GM18499 (cell line): Measurements from ENCODE around the gene COX6B2.

Experiments used
- ATAC-seq: cut with Tn5 transposase; IDR thresholded peaks from one replicate; pipeline ENCODE4 v1.9.1; 2021; ENCODE audit warnings: moderate number of reproducible peaks; ENCODE audit not compliant: insufficient read depth, unreplicated experiment

COX6B2 gene

GRCh38 chr19:55362990-55363716, 8.6 kb upstream of the COX6B2 start, which contains the start of gene GARIN5B:
GARIN5B (minus strand) TSS chr19:55363260; CDS start chr19:55363066, 194 bp downstream.
- no peak for ATAC-seq

DNA sequence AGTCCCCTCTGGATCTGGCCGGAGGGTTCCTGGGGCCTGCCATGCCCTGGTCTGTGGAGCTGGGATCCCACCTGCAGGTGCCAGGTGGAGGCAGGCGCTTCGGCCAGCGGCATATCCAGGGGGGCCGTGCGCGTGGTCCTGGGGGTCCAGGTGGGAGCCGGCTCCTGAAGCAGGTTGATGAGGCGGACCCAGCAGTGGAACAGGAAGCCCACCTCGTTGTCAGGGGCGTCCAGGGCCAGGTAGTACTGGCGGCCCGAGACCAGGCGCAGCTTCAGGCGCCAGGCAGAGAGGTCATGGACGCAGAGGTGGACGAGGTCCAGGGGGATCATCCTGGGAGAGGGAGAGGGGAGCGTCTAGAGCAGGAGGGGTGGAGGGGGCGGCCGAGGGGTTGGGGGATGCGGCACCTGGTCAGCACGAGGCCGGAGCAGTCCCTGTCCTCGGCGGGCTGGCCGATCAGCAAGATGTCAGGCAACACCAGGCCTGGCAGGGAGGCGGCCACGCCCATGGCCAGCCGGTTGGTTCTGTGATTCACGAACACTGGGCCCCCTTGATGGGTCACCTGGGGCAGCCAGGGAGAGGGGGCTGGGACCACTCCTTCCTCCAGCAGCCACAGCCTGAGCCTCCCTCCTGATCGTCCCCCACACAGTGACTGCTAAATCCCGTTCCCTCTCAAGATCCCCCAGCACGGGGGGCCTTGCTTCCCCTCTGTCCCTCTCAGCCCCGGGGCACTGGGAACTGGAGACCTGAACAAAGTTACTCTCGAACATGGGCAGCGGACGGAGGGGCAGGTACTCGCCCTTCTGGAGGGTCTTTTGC, 7.9 kb upstream of the COX6B2 start:
- no peak for ATAC-seq

- ATAC-seq: no peak
Observed at GRCh38 chr19:55360902-55361301, 6.4 kb upstream of the COX6B2 start.

GRCh38 chr19:55358943-55359908, 4.7 kb upstream of the COX6B2 start:
- no peak for ATAC-seq

DNA sequence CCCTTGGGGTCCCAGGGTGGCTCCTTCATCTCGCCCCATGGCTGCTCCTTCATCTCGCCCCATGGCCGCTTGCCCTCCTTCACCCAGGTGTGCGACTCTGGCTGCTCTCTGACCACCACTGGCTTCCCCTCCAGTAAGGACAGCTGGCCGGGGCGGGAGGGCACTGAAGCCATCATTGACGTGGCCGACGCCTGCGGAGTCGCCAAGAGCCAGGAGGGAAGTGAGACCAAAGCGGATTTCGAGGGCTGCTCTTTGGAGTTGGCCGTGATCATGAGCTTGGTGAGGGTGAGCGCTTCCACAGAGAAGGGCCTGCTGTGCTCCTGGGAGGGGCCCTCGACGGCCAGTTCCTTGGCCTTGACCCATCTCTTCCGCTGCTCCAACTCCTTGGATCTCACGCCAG, 4.0 kb upstream of the COX6B2 start:
- no peak for ATAC-seq

- no peak for ATAC-seq
Observed at GRCh38 chr19:55355213-55355821, 798 bp upstream of the COX6B2 start.

DNA sequence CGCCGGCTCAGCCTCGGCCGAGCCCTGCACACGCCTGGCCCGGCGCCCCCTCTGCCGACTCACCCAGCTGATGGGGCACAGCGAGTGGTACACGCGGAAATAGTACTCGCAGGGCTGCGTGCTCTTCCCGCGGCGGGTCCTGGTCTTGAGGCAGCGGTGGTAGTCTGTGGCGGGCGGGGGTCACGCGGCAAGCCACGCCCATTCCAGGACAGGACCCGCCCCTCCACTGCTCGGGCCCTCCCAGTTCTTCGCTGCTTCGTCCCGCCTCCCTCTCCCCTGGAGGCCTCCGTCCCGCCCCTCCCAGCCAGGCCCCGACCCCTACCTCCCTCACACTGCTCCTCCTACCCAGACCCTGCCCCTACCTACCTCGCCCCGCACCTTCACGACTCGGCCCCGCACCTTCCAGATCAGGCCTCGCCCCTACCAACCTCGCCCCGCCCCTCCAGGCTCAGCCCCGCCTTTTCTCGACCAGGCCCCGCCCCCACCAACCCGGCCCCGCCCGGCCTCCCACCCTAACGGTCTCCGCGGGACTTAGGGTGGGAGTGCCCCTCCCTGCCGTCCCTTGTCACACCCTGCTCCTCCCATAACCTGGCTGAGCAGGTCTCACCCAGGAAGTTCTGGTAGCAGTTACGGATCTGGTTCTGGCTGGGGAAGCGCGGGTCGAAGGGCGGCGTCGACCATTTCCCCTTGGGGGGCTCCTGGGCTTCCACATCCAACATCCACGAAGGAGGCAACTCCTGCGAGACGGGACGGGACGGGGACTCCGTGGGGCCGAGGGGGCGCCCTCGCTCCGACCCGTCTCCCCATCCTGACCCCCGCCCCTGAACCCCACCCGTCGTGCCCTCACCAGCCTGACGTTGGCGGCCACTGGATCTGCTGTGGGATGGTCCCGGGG, 469 bp downstream of the COX6B2 start:
- ATAC-seq: no peak

- ATAC-seq: no peak
Observed at GRCh38 chr19:55353356-55353802, 1.1 kb downstream of the COX6B2 start.

GRCh38 chr19:55352549-55353145, 1.9 kb downstream of the COX6B2 start:
- no peak for ATAC-seq

GRCh38 chr19:55352040-55352439, 2.5 kb downstream of the COX6B2 start:
- ATAC-seq: no peak

DNA sequence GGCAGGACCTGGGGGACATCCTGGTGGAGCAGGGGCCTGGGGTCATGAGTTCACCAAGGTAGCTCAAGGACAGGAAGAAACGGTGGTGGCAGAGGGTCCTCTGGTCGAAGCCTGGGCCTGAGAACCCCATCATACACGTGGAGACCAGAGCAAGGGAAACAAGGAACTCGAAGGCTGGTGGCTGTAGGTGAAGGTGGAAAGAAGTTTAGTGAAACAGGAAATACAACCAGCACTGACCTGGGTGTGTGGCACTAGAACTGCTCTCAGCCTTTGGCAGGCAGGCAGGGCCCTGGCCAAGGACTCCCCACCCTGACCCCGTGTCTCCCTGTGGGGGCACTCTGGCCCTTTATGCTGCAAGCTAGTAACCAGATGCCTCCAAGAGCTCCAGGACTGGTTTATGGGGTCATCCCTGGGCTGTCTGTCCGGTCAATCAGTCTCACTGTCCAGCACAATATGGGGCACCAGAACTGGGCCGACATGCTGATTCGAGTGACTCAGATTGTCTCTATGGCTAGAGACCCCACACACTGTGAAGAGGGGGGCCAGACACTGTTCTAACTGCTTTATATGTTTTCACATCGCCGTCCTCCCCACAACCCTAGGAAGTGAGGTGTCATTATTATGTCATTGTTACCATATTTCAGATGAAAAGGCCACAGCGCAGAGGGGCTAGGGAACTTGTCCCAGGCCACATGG, 3.8 kb downstream of the COX6B2 start:
- ATAC-seq: no peak

GRCh38 chr19:55348317-55349034, 6.0 kb downstream of the COX6B2 start:
- no peak for ATAC-seq

- ATAC-seq: no peak
Observed at GRCh38 chr19:55347442-55348009, 7.0 kb downstream of the COX6B2 start.

DNA sequence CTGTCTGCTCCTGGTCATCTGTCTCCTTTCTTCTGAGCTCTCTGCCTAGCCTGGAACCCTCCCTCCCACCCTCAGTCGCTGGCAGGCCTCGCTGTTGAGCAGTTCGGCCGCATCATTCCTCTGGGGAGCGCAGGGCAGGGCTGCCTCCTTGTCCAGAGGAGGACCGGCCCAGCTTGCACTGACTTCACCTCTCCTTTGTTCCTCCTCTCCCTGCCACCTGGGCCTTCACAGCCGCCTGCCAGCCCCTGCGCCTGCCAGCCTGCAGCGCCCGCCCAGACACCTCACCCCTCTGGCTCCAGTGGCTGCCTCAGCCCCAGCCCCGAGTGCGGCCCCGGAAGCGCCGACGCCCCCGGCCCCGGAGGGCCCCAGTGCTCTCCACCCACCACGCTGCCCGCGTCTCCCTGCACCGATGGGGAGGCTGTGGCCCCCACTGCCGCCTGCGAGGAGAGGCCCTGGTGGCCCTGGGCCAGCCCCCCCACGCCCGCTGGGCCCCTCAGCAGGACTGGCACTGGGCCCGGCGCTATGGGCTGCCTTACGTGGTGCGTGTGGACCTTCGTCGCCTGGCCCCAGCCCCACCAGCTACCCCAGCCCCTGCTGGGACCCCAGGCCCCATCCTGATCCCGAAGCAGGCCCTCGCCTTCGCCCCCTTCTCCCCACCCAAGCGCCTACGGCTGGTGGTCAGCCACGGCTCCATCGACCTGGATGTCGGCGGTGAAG, 7.6 kb downstream of the COX6B2 start:
- no peak for ATAC-seq

GRCh38 chr19:55345818-55346724, 8.4 kb downstream of the COX6B2 start:
- no peak for ATAC-seq
